Middle frontal gyrus (tissue), 1 donor: Measurements from ENCODE around the gene CLDN9.

Source experiments
- DNase-seq: peaks from one replicate; pipeline ENCODE4 v3.0.0-alpha.2; 2015; ENCODE audit warnings: low spot score; ENCODE audit errors: extremely low spot score

The CLDN9 gene, protein sequence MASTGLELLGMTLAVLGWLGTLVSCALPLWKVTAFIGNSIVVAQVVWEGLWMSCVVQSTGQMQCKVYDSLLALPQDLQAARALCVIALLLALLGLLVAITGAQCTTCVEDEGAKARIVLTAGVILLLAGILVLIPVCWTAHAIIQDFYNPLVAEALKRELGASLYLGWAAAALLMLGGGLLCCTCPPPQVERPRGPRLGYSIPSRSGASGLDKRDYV

DNA sequence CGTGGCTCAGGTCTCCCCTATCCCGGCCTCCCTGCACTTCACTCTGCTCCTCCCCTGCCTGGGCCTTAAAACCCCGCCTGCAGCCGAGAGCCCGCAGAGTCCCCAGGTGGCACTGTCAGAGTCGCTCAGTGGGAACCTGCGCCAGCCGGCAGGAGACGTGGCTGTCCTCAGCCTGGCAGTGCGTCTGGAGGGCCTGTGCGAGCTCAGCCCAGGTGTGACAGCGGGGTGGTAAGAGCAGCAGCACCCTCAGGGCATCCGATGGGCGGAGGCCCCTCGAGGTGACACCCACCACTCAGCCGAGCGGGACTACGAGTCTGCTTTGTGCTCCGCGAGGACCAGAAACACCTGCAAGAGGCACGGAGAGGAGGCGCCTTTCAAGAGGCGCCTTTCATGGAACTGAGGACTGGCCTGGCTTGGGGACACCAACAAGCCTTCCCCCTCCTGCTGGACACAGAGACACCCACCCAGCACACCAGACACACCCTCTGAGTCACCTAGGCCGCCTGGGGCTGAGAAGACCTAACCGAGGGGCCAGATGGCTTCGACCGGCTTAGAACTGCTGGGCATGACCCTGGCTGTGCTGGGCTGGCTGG, at the start of gene CLDN9:
Gene CLDN9 (plus strand): TSS at position 96 of the 593 bp plus-strand sequence. CDS start 440 bp downstream, at position 536.
- DNase-seq = no peak

DNA sequence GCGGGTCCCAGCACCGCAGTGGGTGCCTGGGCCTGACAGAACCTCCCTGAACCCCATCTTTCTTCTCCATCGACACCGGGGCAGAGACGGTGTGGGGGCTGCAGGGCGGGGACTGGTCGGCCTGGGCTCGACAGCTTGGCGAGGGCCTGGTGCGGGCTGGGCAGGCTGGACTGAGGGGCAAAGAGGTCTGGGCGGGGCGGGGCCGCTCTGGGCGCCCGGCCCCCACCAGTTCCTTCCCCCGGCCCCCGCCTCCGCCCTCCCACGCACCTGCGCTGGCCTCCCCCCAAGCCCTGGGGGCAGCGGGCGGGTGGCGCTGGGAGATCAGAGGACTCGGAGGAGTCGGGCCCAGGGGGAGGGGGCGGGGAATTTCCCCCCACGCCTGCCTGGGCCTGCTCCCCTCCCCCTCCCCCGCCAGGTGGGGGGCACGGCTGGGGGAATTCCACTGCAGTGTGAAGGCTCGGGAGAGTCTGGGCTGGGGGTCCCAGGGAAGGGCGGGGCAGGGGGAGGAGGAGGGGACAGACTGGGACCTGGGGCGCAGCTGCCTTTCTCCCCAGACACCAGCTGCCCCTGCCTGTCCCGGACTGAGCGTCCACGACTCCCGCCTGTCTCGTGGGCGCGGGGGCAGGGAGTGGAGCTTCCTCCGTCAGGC, 49.5 kb upstream of the CLDN9 start:
- DNase-seq = no peak

DNA sequence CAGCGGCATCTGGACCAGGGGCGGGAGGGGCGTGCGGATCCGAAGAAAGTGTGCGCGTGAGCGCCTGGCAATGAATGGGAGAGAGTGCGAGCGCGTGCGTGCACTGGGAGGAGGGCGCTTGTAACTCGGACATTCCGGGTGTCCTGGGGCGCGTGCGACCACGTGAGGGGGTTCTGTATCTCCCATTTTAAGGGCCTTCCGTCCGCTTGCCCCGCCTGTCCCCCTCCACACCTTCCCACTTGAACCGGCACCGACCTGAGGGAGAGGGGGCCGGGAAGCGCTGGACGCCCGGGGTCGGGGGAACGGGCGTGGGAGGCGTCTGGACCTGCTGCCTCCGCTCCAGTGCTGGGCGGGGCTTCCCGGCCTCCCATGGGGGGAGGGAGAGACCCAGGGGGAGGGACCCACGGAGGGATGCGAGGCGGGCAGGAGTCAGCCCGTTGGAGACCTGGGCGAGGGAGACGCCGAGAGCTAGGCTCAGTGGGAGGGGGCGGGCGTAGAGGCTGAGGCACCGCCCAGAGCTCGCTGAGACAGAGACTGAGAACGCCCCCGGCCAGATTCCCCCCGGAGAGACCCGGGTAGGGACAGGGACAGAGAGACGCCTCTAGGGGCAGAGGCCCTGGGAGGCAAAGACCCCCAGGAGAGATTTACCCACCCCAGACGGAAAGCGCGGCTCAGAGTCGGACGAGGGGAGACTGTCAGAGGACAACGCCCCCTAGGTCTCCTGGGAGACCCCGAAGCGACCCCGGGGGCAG, 48.8 kb upstream of the CLDN9 start, which contains the start of gene KREMEN2:
Gene KREMEN2 (plus strand): TSS at position 553 of the 752 bp plus-strand sequence. CDS start 246 bp downstream, outside the sequence.
- no peak for DNase-seq

DNA sequence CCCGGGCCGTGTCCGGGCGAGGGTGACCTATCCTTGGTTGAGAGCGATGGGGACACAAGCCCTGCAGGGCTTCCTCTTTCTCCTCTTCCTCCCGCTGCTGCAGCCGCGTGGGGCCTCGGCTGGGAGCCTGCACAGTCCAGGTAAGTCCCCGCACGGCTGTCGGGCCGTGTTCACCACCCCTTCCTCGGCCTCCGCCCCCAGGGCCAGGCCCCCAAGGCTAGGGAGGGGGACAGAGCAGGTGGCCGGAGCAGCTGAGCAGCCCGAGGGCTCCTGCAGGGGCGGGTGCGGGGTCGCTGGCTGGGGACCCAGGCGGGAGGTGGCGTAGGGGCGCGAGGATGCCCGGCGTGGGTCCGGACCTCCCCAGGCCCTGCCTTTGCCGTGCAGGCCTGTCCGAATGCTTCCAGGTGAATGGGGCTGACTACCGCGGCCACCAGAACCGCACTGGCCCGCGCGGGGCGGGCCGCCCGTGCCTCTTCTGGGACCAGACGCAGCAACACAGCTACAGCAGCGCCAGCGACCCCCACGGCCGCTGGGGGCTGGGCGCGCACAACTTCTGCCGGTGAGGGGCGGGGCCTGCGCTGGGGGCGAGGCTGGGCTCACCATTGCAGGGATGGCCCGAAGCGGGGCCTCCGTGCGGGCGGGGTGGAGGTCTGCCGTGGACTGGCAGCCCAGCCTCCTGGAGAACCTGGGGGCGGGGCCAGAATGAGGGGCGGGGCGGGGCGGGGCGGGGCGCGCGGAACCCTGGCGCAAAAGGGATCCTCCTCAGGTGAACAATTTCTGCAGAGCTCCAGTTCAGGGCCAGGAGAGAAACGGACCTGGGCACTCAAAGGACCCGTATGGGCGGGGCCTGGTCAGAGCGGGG, 48.0 kb upstream of the CLDN9 start:
- DNase-seq = no peak

DNA sequence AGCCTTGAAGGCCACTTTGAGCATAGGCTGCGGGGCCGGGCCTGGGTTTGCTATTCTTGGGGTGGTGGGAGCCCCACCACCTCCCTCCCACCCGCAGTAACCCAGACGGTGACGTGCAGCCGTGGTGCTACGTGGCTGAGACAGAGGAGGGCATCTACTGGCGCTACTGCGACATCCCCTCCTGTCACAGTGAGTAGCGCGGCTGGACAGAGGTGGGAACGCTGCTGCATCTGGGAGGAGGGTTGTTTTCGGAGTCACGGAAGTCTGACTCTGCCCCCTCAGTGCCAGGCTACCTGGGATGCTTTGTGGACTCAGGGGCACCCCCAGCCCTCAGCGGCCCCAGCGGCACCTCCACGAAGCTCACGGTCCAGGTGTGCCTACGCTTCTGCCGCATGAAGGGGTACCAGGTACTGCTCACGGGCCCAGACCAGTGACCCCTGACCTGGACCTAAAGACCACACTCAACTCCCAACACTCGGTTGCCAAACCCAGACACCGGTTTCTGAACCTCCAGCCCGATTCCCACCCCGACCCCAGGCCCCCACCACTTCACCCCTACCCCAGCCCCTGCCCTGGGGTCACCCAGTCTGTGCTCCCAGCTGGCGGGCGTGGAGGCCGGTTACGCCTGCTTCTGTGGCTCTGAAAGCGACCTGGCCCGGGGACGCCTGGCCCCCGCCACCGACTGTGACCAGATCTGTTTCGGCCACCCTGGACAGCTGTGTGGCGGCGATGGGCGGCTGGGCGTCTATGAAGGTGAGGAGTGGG, 46.5 kb upstream of the CLDN9 start:
- DNase-seq = no peak

DNA sequence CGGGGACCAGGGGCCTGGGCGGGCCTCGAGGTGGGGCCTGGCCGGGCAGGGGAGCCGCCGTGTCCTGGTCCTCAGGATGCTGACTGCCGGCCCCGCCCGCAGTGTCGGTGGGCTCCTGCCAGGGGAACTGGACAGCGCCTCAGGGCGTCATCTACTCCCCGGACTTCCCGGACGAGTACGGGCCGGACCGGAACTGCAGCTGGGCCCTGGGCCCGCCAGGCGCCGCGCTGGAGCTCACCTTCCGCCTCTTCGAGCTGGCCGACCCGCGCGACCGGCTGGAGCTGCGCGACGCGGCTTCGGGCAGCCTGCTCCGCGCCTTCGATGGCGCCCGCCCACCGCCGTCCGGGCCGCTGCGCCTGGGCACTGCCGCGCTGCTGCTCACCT, 45.9 kb upstream of the CLDN9 start:
- DNase-seq = no peak

DNA sequence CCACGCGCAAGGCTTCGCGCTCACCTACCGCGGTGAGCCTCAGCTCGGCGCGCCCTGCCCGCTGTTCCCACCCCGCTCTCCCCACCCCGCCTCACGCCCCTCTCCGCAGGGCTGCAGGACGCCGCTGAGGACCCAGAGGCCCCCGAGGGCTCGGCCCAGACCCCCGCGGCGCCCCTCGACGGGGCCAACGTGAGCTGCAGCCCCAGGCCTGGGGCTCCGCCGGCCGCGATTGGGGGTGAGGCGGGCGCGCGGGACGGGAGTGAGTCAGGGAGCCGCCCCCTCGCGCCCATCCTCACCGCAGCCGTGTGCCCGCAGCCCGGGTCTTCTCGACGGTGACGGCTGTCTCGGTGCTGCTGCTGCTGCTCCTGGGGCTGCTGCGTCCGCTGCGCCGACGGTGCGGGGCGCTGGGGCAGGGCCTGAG, 45.5 kb upstream of the CLDN9 start:
- no peak for DNase-seq

DNA sequence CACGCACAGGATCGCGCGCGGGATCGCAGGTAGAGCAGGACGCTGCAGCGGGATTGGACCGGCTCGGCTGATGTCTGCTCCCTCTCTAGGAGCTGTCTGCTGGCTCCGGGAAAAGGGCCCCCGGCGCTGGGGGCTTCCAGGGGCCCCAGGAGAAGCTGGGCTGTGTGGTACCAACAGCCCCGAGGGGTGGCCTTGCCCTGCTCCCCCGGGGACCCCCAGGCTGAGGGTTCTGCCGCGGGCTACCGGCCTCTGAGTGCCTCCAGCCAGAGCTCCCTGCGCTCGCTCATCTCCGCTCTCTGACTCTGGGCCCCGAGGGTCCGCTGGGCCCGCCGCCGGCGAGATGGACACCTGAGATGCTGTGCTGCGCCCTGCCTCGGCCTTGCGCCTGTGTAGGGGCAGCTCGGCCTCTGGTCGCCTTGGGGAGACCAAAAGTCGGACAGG, 45.0 kb upstream of the CLDN9 start:
- DNase-seq = no peak

DNA sequence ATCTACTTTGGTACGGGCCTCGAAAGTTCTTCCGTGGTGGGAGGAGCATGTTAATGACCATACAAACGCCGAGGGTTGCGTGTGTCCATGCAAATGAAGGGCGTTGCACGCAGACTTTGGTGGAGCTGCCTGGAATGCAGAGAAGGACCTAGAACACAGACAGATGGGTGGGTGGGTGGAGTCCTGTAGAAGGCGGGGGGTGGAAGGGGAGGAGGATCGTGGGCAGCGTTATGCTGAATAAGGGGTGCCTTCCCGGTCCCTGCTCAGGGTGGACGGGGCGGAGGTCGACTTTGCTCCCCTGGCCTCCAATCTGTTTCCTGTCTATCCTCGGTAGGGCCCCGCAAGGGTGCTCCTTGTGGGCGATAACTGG, 44.4 kb upstream of the CLDN9 start:
- no peak for DNase-seq

DNA sequence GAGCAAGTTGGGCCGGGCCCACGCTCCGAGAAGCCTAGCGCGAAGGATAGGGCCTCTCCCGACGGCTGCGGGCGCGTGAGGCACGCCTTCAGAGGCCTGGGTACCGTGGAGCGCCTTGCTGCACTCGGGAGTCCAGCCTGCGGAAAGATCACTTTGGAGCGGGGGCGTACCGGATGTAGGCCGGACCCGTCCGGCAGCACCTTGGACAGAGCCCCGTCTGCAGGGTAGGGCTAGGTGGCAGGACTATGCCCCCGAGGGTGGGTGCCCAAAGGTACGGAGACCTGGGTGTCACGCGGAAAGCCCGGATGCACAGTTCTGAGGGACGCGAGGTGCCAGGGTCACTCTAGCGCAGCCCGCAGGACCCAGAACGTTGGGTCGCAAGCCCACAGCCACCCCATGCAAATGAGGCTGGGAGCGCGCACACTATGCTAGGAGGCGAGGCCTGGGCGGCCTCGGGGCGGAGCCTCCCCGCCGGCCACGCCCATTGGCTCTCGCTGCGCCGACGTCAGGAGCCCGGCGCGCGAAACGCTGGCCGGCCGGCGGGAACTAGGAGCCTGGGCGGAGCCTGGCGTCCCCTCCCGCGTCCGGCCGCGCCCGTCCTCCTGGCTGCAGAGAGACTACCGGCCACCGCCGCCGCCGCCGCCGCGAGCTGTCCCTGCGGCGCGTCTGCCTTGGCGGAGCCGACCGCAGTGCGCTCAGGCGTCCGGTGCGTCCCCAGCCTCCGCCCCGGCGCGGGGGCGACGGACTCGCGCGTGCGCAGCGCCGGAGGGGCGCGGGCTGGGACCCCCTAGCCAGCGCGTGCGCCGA, 43.8 kb upstream of the CLDN9 start, which contains the start of gene PAQR4:
Gene PAQR4 (plus strand): TSS at position 611 of the 807 bp plus-strand sequence. CDS start 327 bp downstream, outside the sequence.
- peak; percentile 92 for DNase-seq

DNA sequence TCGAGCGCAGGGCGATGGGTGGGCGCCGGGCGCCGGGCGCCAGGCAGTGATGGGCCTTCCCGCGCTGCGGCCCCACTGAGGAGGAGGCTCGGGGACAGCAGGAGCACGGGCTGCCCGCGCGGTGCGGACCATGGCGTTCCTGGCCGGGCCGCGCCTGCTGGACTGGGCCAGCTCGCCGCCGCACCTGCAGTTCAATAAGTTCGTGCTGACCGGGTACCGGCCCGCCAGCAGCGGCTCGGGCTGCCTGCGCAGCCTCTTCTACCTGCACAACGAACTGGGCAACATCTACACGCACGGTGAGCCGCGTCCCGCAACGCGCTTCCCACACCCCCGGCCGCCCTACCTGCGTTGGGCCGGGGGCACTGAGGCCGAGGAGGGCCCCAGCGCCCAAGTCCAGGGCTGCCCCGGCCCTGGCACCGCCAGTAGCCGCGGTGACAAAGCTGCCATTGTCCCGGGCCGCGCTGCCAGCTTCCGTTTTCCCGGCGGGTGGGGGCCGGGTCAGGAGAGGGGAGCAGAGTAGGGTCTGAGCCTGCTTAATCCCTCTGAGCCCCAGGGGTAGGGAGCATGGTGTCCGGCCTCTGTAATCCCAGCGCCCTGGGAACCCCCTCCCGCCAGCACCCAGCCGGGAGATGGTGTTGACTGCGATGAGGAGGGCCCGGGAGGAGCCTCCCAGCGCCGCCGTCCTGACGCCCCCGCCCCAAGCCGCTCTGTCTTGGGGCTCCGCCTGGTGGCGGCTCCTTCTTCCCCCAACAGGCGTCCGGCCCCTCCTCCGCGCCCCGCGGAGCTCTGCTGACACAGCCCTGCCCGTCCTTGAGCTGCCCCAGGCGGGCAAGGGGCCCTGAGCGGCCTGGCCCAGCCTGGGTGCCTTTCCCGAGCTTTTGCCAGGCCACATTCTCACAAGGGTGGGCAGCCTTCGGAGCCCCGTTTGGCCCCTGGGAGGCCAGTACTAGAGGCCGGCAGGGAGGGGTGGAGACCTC, 42.9 kb upstream of the CLDN9 start:
- peak; percentile 45 for DNase-seq

DNA sequence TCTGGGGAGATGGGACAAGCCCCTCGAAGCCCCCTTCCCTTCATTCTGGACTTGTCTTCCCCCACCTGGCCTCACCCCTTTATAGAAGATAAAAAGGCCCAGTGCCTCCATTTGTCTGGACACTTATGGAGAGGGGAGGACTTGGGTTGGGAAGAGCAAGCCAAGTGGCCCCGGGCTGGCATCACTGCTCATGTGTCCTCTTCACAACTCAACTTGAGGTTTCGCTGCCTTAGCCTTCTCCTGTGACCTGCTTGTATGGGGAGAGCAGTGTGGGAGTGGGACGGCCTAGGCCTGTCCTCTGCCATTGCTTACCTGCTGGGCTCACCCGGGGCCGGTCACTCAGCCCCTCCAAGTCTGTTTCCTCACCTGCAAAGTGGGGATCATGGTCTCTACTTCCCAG, 42.2 kb upstream of the CLDN9 start:
- no peak for DNase-seq

DNA sequence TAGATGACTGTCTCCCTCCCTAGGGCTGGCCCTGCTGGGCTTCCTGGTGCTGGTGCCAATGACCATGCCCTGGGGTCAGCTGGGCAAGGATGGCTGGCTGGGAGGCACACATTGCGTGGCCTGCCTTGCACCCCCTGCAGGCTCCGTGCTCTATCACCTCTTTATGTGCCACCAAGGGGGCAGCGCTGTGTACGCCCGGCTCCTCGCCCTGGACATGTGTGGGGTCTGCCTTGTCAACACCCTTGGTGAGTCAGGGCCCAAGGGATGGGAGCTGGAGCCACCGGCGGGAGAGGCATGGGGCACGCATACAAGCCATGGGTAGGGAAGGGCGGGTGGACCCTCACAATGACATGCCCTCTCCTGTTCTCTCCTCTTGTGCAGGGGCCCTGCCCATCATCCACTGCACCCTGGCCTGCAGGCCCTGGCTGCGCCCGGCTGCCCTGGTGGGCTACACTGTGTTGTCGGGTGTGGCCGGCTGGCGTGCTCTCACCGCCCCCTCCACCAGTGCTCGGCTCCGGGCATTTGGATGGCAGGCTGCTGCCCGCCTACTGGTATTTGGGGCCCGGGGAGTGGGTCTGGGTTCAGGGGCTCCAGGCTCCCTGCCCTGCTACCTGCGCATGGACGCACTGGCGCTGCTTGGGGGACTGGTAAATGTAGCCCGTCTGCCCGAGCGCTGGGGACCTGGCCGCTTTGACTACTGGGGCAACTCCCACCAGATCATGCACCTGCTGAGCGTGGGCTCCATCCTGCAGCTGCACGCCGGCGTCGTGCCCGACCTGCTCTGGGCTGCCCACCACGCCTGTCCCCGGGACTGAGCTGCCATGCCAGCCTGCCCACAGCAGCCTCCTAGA, 41.4 kb upstream of the CLDN9 start:
- DNase-seq = no peak

DNA sequence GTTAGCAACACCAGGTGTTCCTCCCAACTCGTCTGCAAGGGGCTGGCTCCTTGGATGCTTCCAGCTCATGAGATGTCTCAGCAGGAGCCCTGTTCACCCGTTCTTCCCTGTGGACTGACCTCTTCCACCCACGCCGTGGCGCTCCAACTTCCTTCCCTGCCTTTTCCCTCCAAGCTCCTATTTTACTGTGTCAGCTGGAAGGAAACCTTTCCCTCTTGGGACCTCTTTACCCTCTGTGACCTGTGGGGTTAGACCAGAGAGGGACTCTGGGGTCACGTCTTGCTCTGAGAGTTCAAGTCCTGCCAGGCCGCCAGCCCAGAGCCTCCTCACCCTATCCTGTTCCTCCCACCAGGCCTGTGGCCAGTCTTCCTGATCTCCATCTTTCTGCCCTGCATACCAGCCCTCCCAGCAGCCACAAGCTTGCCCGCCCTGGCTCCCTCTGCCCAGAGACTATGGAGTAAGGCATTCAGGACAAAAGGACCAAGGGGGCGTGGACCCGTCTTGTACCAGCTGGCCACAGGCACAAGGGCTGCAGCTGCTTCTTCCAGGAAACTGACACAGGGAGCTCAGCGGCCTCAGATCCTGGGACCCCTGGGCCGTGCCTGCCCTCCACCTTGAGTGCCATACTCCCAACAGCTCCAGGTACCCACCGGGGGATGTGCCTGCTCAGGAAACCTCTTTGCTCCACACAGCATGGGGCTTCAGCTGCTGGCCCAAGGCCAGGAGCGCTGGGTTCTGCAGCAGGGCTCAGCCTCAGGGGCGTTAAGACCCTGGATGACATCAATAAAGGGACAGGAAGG, 40.5 kb upstream of the CLDN9 start:
- DNase-seq = no peak

DNA sequence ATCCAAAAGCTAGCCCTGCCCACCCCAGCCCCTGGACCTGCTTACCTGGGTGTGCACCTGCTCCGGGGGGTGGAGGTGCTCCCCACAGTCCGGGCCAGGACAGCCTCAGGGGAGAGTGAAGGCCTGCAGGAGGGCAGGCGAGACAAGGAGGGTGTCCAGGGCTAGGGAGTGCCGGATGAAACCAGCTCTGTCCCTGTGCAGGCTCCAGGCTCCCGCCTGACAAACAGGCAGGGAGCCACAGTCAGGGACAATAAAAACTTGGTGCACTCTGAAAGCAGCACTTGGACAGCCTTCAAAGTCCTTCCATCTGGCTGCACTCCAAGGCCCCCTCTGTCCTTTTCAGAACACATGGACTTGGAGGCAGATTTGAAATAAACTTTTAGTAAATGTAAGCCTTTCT, 39.6 kb upstream of the CLDN9 start:
- DNase-seq = no peak

DNA sequence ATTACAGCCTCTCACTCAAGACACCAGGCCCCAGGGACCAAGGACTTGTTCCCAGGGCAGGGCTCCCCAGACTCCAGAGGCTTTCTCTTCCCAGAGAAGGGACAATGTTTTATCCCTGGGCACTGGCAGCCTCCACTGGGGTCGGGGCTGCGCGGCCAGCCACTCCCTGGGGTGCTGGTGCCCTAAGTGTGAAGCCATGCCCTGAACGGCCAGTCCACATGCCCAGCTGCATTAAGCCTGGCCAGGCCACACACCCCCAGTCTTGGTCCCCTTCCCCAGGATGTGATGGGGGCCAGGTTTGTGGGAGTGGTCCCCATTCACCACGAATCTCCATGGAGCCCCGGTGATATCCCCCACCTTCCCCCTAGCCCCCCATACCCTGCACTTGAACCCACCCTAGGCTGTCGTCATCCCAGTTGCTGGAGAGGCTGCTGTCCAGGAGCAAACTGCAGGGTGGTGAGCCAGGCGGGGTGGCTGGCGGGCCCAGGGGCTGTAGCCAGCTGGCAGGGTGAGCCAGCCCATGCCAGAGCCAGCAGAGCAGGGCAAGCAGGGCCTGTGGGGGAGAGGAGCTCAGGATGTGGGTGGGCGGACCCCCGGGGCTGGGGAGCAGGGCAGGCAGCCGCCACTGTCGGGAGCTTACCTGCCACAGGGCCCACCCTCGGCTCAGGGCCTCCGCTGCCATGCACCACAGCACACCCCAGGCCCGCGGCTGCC, 39.0 kb upstream of the CLDN9 start:
- DNase-seq = no peak
